Progenitor cell of endocrine pancreas (in vitro differentiated cells): Measurements from ENCODE around the gene ITSN2. TPM values are rescaled to one million over a fixed set of nuclear protein-coding genes. Genes with fewer than 3 reads are reported as not detected.
"Not testable (repeated sequence)": the region's sequence is repeated elsewhere in the genome, so short reads cannot be mapped to it uniquely, and the experiment has no call there.

ENCODE experiments used
- DNase-seq: peaks from one replicate; pipeline ENCODE4 v3.0.0; 2021; ENCODE audit warnings: low spot score; ENCODE audit not compliant: unreplicated experiment
- H3K27ac Mint-ChIP-seq: 2 replicates; pipeline ENCODE4 v1.8.0; 2021; ENCODE audit warnings: mild to moderate bottlenecking, moderate library complexity, mixed read lengths
- H3K27me3 Mint-ChIP-seq: 2 replicates; pipeline ENCODE4 v1.8.0; 2021; ENCODE audit warnings: mixed read lengths
- H3K36me3 Mint-ChIP-seq: 2 replicates; pipeline ENCODE4 v1.8.0; 2022; ENCODE audit warnings: mixed read lengths; ENCODE audit not compliant: insufficient read depth
- H3K4me1 Mint-ChIP-seq: 2 replicates; pipeline ENCODE4 v1.8.0; 2021; ENCODE audit warnings: low read depth, mixed read lengths
- H3K4me3 Mint-ChIP-seq: 2 replicates; pipeline ENCODE4 v1.8.0; 2021; ENCODE audit warnings: low read depth, mild to moderate bottlenecking, moderate library complexity, mixed read lengths
- H3K9me3 Mint-ChIP-seq: 2 replicates; pipeline ENCODE4 v1.8.0; 2021; ENCODE audit warnings: low read depth, mixed read lengths
- long read RNA-seq: library from polyadenylated mRNA; unstranded; transcript quantifications from one replicate; pipeline ENCODE4 v2.0.0, GENCODE V29; 2020
- total RNA-seq: library from RNA; stranded (reverse); gene quantifications from 2 replicates; pipeline ENCODE4 v1.2.1, GENCODE V29; 2021
- TF ChIP-seq, protein P1 (sequence below): fragments of 200-600 bp; sonication (generic); IDR thresholded peaks from one replicate; pipeline ENCODE4 v1.5.0; 2021; ENCODE audit warnings: antibody characterized with exemption, mild to moderate bottlenecking; ENCODE audit not compliant: unreplicated experiment

The ITSN2 gene
- 25.5 and 26.7 TPM in 2 replicates for total RNA-seq
- long read RNA-seq, partial matches to known transcripts: 22 of 32 reads
- long read RNA-seq, other reads (novel, unspliced or antisense): 10 of 32 reads

DNA sequence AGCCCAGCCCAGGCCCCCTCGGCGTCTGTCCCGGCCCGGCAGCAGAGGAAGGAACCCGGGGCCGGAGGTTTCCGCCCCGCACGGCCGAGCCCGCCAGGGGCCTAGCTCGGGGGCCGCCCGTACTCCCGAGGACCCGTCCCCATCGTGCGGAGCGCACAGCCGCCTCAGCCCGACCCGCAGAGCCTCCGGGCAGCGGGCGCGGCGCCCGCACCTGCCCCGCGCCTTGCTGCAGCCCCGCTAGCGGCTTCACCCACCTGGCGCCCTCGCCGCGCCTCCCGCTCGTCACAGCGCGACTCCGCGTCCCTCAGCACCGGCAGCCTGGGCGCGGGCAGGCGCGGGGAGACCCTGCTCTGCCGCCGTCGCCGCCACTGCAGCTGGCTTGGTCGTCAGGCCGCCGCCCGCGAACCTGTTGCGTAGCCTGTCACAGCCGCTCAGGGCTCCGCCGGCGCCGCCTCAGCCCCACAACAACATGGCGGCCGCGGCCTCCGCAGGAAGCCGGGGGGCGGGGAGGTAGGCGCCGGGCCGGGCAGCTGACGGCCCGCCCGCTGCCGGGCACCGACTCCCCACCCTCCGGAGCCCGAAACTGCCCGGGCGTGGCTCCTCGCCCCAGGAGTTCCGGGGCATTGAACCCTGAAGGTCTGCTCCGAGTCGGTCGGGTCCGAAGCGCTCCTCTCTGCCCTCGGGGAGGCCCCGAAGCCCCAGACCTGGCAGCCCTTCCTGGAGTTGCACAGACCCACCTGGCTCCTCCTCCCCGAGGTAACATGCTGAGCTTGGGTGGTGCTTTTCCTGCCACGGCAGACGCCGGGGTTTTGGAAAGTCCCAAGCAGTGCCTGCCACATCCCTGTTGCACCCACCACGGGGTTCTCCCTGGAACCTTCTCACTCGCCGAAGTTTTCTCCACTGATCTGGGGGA lies at the start of gene ITSN2:
TSS of gene ITSN2 (minus strand) at position 487 of the 913 bp plus-strand sequence. CDS start 32,454 bp downstream, outside the sequence.
- TF ChIP-seq, protein P1, sequence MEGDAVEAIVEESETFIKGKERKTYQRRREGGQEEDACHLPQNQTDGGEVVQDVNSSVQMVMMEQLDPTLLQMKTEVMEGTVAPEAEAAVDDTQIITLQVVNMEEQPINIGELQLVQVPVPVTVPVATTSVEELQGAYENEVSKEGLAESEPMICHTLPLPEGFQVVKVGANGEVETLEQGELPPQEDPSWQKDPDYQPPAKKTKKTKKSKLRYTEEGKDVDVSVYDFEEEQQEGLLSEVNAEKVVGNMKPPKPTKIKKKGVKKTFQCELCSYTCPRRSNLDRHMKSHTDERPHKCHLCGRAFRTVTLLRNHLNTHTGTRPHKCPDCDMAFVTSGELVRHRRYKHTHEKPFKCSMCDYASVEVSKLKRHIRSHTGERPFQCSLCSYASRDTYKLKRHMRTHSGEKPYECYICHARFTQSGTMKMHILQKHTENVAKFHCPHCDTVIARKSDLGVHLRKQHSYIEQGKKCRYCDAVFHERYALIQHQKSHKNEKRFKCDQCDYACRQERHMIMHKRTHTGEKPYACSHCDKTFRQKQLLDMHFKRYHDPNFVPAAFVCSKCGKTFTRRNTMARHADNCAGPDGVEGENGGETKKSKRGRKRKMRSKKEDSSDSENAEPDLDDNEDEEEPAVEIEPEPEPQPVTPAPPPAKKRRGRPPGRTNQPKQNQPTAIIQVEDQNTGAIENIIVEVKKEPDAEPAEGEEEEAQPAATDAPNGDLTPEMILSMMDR: no peak
- Mint-ChIP-seq H3K4me3 (peak within 1 kb of the TSS; percentile 83), H3K9me3 (no peaks in the 10 kb centered on the region), H3K36me3 (peaks cover 2% of the 10 kb centered on the region), H3K4me1 (peaks cover 13% of the 10 kb centered on the region), H3K27ac (peak within 1 kb of the TSS; percentile 91), H3K27me3 (no peaks in the 10 kb centered on the region)
- peak; percentile 60 for DNase-seq

DNA sequence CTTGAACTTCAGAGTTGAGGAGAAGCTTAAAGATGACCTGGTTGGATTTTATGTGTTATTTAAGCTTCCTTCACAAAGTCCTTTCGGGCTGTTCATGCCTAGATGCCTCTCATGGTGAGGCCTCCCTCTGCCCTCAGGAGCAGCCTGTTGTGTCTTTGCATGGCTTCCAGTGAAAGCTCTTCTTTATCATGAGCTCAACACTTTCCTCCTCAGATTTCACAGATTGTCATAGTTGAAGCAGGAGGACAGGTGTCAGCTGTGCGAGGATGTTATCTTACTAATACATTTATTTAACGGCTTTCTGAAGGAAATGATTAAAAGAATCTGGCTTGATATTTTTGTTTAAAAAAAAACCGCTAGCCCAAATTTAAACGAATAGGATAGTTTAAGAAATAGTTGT lies 48.8 kb upstream of the ITSN2 start:
- no peak for DNase-seq
- TF ChIP-seq, protein P1: no peak
- H3K27ac Mint-ChIP-seq: no peak overlapping the region
- H3K4me3 Mint-ChIP-seq: no peak overlapping the region
- H3K9me3 Mint-ChIP-seq: no peaks in the 10 kb centered on the region
- H3K36me3 Mint-ChIP-seq: no peaks in the 10 kb centered on the region
- peaks cover 5% of the 10 kb centered on the region for H3K27me3 Mint-ChIP-seq
- peaks cover 2% of the 10 kb centered on the region for H3K4me1 Mint-ChIP-seq

- not testable (repeated sequence) for H3K9me3 Mint-ChIP-seq, H3K4me3 Mint-ChIP-seq, H3K27me3 Mint-ChIP-seq, H3K27ac Mint-ChIP-seq, H3K36me3 Mint-ChIP-seq, DNase-seq, H3K4me1 Mint-ChIP-seq
Observed at GRCh38 chr2:24408704-24409103, 48.4 kb upstream of the ITSN2 start.

GRCh38 chr2:24404491-24404921 lies 44.2 kb upstream of the ITSN2 start:
- no peaks in the 10 kb centered on the region for H3K9me3 Mint-ChIP-seq
- H3K27ac Mint-ChIP-seq: no peak overlapping the region
- peaks cover 5% of the 10 kb centered on the region for H3K27me3 Mint-ChIP-seq
- H3K36me3 Mint-ChIP-seq: no peaks in the 10 kb centered on the region
- peaks cover 2% of the 10 kb centered on the region for H3K4me1 Mint-ChIP-seq
- DNase-seq: no peak
- TF ChIP-seq, protein P1: no peak
- no peak overlapping the region for H3K4me3 Mint-ChIP-seq

DNA sequence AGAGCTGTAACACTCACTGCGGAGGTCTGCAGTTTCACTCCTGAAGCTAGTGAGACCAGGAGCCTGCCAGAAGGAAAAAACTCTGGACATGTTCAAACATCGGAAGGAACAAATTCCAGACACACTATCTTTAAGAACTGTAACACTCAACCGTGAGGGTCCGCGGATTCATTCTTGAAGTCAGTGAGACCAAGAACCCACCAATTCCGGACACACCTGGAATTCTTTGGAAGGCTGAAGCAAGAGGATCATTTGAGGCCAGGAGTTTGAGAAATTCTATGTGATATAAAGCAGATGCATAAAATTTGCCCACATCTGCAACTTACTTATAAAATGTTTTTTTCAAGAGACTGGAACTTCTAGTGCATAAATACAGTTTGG lies 43.5 kb upstream of the ITSN2 start:
- Mint-ChIP-seq H3K27ac (no peak overlapping the region), H3K9me3 (no peaks in the 10 kb centered on the region)

More for the DNA sequence above, 43.5 kb upstream of the ITSN2 start:
- peaks cover 5% of the 10 kb centered on the region for H3K27me3 Mint-ChIP-seq
- peaks cover 2% of the 10 kb centered on the region for H3K4me1 Mint-ChIP-seq
- no peak overlapping the region for H3K4me3 Mint-ChIP-seq
- DNase-seq: no peak
- H3K36me3 Mint-ChIP-seq: no peaks in the 10 kb centered on the region
- TF ChIP-seq, protein P1: no peak
